Transverse colon (tissue), 4 donors: ENCODE measurements around the gene STX8. TPM values are rescaled to one million over a fixed set of nuclear protein-coding genes. Genes with fewer than 3 reads are reported as not detected.

Experiments used
- DNase-seq: peaks from one replicate; pipeline ENCODE4 v3.0.0-alpha.2; 2019
- H3K27ac ChIP-seq, 4 donors: fragments of 200-600 bp; sonication (generic); 2 replicates each; pipeline ENCODE4 v1.5.1; 2016 to 2018; ENCODE audit warnings: inconsistent platforms in 4 of 4
- H3K27me3 ChIP-seq: fragments of 200-600 bp; sonication (generic); 2 replicates; pipeline ENCODE4 v1.5.1; 2017; ENCODE audit warnings: inconsistent platforms
- H3K36me3 ChIP-seq, 4 donors: fragments of 200-600 bp; sonication (generic); 2 replicates each; pipeline ENCODE4 v1.5.1; 2017 to 2019; ENCODE audit warnings: inconsistent platforms in 4 of 4
- H3K4me1 ChIP-seq, 4 donors: fragments of 200-600 bp; sonication (generic); 2 replicates each; pipeline ENCODE4 v1.5.1; 2017 to 2020; ENCODE audit warnings: inconsistent platforms in 4 of 4
- H3K4me3 ChIP-seq, 4 donors: fragments of 200-600 bp; sonication (generic); 1 replicate in 1 of 4; 2 replicates in 3 of 4; pipeline versions ENCODE4 v1.5.1 to v1.6.1; 2017 to 2019; ENCODE audit warnings: inconsistent platforms in 4 of 4
- H3K9me3 ChIP-seq, 2 donors: fragments of 200-600 bp; sonication (generic); 2 replicates each; pipeline ENCODE4 v1.5.1; 2017 to 2019; ENCODE audit warnings: inconsistent platforms in 2 of 2
- CTCF ChIP-seq, 5 experiments: fragments of 200-600 bp in 3 of 5; fragments of 450-650 bp in 2 of 5; sonication (generic) in 3 of 5; IDR thresholded peaks; 1 replicate in 2 of 5; 2 replicates in 3 of 5; pipeline ENCODE4 v1.5.1; 2016 to 2017; ENCODE audit warnings: antibody characterized with exemption in 5 of 5, inconsistent platforms in 3 of 5, mild to moderate bottlenecking in 2 of 5, moderate library complexity in 1 of 5
- EP300 ChIP-seq: sonication (generic); formaldehyde crosslinking; IDR thresholded peaks from one replicate; pipeline ENCODE4 v1.6.1; 2017; ENCODE audit warnings: antibody characterized with exemption, low read depth
- POLR2A ChIP-seq: fragments of 450-650 bp; IDR thresholded peaks from one replicate; pipeline ENCODE4 v1.6.1; 2016; ENCODE audit warnings: antibody characterized with exemption, mild to moderate bottlenecking, moderate library complexity
- POLR2AphosphoS5 ChIP-seq, 3 donors: sonication (generic); formaldehyde crosslinking; IDR thresholded peaks; one replicate each; pipeline ENCODE4 v1.6.1; 2016; ENCODE audit warnings: antibody characterized with exemption in 3 of 3
- WGBS, 2 donors: methylation state at CpG; one replicate each; pipeline ENCODE4 v1.1.5; 2018; ENCODE audit warnings: low coverage in 1 of 2; 5-methylcytosine and 5-hydroxymethylcytosine counted together
- in situ Hi-C, 4 donors: fragments of 200-750 bp; cut with MboI; loops; one replicate each; pipeline versions ENCODE4 v1.15.0 to v1.15.1; 2017; ENCODE audit warnings: low sequenced_read_pairs in 3 of 4, low pct_ligation_motif_present in 1 of 4, low pct_unique_long_range_greater_than_20kb in 1 of 4
- intact Hi-C: fragments of 100-400 bp; cut with DNase I; formaldehyde crosslinking; loops from one replicate; pipeline ENCODE4 v1.15.1; 2023; ENCODE audit warnings: low total_unique reads
- total RNA-seq, 4 donors: library from RNA; depleted of rRNA; stranded (reverse); fragments of >200 nt; gene quantifications; one replicate each; pipeline ENCODE4 v1.1.0, GENCODE V29; 2016

STX8 gene
- total RNA-seq, 4 donors from 2014 or later: 18.0 to 53.8 (median 38.3) TPM

- in situ Hi-C loops: loop anchor here in 1 of 4 donors (25.0 kb wide), 1 partner anchor 274 kb away; the partner anchor contains the start of gene NTN1
Observed at GRCh38 chr17:9285602-9286427, 289.8 kb downstream of the STX8 start.

GRCh38 chr17:9284884-9285283 is 290.7 kb downstream of the STX8 start:
- in situ Hi-C loops: loop anchor here in 1 of 4 donors (25.0 kb wide), 1 partner anchor 273 kb away; the partner anchor contains the start of gene NTN1
- peak overlapping the region in 1 of 4 donors; percentile 38 for H3K27ac ChIP-seq
- no peaks in the 10 kb centered on the region for H3K27me3 ChIP-seq
- no peak overlapping the region for H3K4me3 ChIP-seq
- 67% methylated on average over 4 of the region's 4 CpGs; no CpG with 5 or more reads in 1 of the 2 donors for WGBS, 2 donors
- DNase-seq: no peak
- no peaks in the 10 kb centered on the region for H3K36me3 ChIP-seq
- intact Hi-C loops: no loop called here
- no peaks in the 10 kb centered on the region for H3K9me3 ChIP-seq
- TF ChIP-seq POLR2A (no peak), EP300 (no peak), CTCF (IDR thresholded peaks at IDR 0.05) (no peak), POLR2AphosphoS5 (IDR thresholded peaks at IDR 0.05) (no peak)
- peaks cover 0 to 16% (median 6%) of the 10 kb centered on the region in 4 donors for H3K4me1 ChIP-seq

More at GRCh38 chr17:9285602-9286427, 289.8 kb downstream of the STX8 start:
- DNase-seq: no peak
- H3K36me3 ChIP-seq: no peaks in the 10 kb centered on the region
- 78 to 92% methylated on average over 14 of the region's 14 CpGs for WGBS, 2 donors
- TF ChIP-seq POLR2AphosphoS5 (IDR thresholded peaks at IDR 0.05): no peak
- TF ChIP-seq CTCF (IDR thresholded peaks at IDR 0.05): no peak
- H3K27me3 ChIP-seq: no peaks in the 10 kb centered on the region
- peak overlapping the region in 1 of 4 donors; percentile 38 for H3K27ac ChIP-seq
- intact Hi-C loops: no loop called here
- peaks cover 0 to 16% (median 6%) of the 10 kb centered on the region in 4 donors for H3K4me1 ChIP-seq
- H3K9me3 ChIP-seq: no peaks in the 10 kb centered on the region
- H3K4me3 ChIP-seq: no peak overlapping the region

GRCh38 chr17:9283909-9284308 is 291.7 kb downstream of the STX8 start:
- WGBS, 2 donors: 31 to 44% methylated on average over 2 of the region's 2 CpGs
- TF ChIP-seq POLR2A: no peak
- TF ChIP-seq POLR2AphosphoS5 (IDR thresholded peaks at IDR 0.05): no peak
- no peak for TF ChIP-seq CTCF (IDR thresholded peaks at IDR 0.05)
- TF ChIP-seq EP300: no peak
- Histone ChIP-seq H3K4me3 (no peak overlapping the region), H3K27ac (no peak overlapping the region), H3K9me3 (no peaks in the 10 kb centered on the region), H3K36me3 (no peaks in the 10 kb centered on the region), H3K27me3 (no peaks in the 10 kb centered on the region), H3K4me1 (peaks cover 0 to 16% (median 6%) of the 10 kb centered on the region in 4 donors)
- DNase-seq: no peak
- in situ Hi-C loops: loop anchor here in 1 of 4 donors (25.0 kb wide), 1 partner anchor 272 kb away; the partner anchor contains the start of gene NTN1
- intact Hi-C loops: no loop called here

- intact Hi-C loops (no loop called here), in situ Hi-C loops (loop anchor here in 1 of 4 donors (25.0 kb wide), 1 partner anchor 268 kb away; the partner anchor contains the start of gene NTN1)
- Histone ChIP-seq H3K4me3 (no peak overlapping the region), H3K27me3 (no peaks in the 10 kb centered on the region), H3K4me1 (peaks cover 0 to 8% (median 6%) of the 10 kb centered on the region in 4 donors), H3K9me3 (no peaks in the 10 kb centered on the region), H3K27ac (no peak overlapping the region), H3K36me3 (no peaks in the 10 kb centered on the region)
- DNase-seq: no peak
- 93 to 94% methylated on average over 8 of the region's 8 CpGs for WGBS, 2 donors
- TF ChIP-seq POLR2AphosphoS5 (IDR thresholded peaks at IDR 0.05): no peak
- no peak for TF ChIP-seq EP300
- no peak for TF ChIP-seq POLR2A
- TF ChIP-seq CTCF (IDR thresholded peaks at IDR 0.05): no peak
Observed at GRCh38 chr17:9279893-9280292, 295.7 kb downstream of the STX8 start.
